Mesenchymal stem cell (in vitro differentiated cells and primary cell): ENCODE results near the gene ZNF718.

Source experiments
- DNase-seq: peaks from one replicate; pipeline ENCODE4 v3.0.0-alpha.2; 2013
- H2AFZ ChIP-seq: one replicate; pipeline ENCODE4 v1.6.1; 2013; ENCODE audit warnings: low read depth, mild to moderate bottlenecking, control low read depth, inconsistent platforms, low read length, moderate library complexity
- H2AK5ac ChIP-seq: 2 replicates; pipeline ENCODE4 v1.6.1; 2013; ENCODE audit warnings: low read length, moderate library complexity, mild to moderate bottlenecking, inconsistent platforms; ENCODE audit not compliant: severe bottlenecking
- H2BK120ac ChIP-seq: one replicate; pipeline ENCODE4 v1.6.1; 2013; ENCODE audit warnings: low read depth, mild to moderate bottlenecking, inconsistent platforms, low read length, moderate library complexity
- H2BK12ac ChIP-seq, 2 experiments: one replicate each; pipeline ENCODE4 v1.6.1; 2013; ENCODE audit warnings: inconsistent platforms in 2 of 2, low read length in 2 of 2, mild to moderate bottlenecking in 2 of 2, moderate library complexity in 2 of 2, control low read depth in 1 of 2
- H2BK15ac ChIP-seq: one replicate; pipeline ENCODE4 v1.6.1; 2013; ENCODE audit warnings: mild to moderate bottlenecking, low read depth, inconsistent platforms; ENCODE audit not compliant: poor library complexity, severe bottlenecking
- H2BK5ac ChIP-seq: 2 replicates; pipeline ENCODE4 v1.6.1; 2013; ENCODE audit warnings: low read depth, mild to moderate bottlenecking, low read length, control low read depth, inconsistent platforms; ENCODE audit not compliant: poor library complexity, severe bottlenecking
- H3K14ac ChIP-seq, 2 experiments: one replicate each; pipeline ENCODE4 v1.6.1; 2013; ENCODE audit warnings: inconsistent platforms in 2 of 2, low read length in 2 of 2, control low read depth in 1 of 2, mild to moderate bottlenecking in 1 of 2, moderate library complexity in 1 of 2
- H3K18ac ChIP-seq, 2 experiments: one replicate each; pipeline ENCODE4 v1.6.1; 2013; ENCODE audit warnings: inconsistent platforms in 2 of 2, low read length in 2 of 2, control low read depth in 1 of 2, low read depth in 1 of 2, mild to moderate bottlenecking in 1 of 2
- H3K23ac ChIP-seq, 2 experiments: one replicate each; pipeline ENCODE4 v1.6.1; 2013; ENCODE audit warnings: inconsistent platforms in 2 of 2, low read length in 2 of 2, mild to moderate bottlenecking in 2 of 2, moderate library complexity in 2 of 2, control low read depth in 1 of 2
- H3K27ac ChIP-seq: 2 replicates; pipeline ENCODE4 v1.5.1; 2013; ENCODE audit warnings: mild to moderate bottlenecking, moderate library complexity, low read length, control low read depth, inconsistent platforms; ENCODE audit not compliant: poor library complexity, severe bottlenecking
- H3K27me3 ChIP-seq, 2 experiments: 2 replicates each; pipeline versions ENCODE4 v1.6.1 to v1.7.0; 2013; ENCODE audit warnings: low read length in 2 of 2, mild to moderate bottlenecking in 2 of 2, moderate library complexity in 2 of 2, control low read depth in 1 of 2, inconsistent platforms in 1 of 2; ENCODE audit not compliant: control insufficient read depth in 1 of 2, insufficient read depth in 1 of 2
- H3K36me3 ChIP-seq, 2 experiments: 2 replicates each; pipeline versions ENCODE4 v1.6.1 to v1.7.0; 2013; ENCODE audit warnings: low read length in 2 of 2, control low read depth in 1 of 2, inconsistent platforms in 1 of 2, low read depth in 1 of 2, mild to moderate bottlenecking in 1 of 2; ENCODE audit not compliant: insufficient read depth in 2 of 2, control insufficient read depth in 1 of 2
- H3K4ac ChIP-seq, 2 experiments: one replicate each; pipeline ENCODE4 v1.6.1; 2013; ENCODE audit warnings: inconsistent platforms in 2 of 2, low read length in 2 of 2, mild to moderate bottlenecking in 2 of 2, moderate library complexity in 2 of 2, control low read depth in 1 of 2, low read depth in 1 of 2
- H3K4me1 ChIP-seq: 2 replicates; pipeline ENCODE4 v1.6.1; 2013; ENCODE audit warnings: low read depth, low read length, control low read depth; ENCODE audit not compliant: control insufficient read depth, insufficient read depth
- H3K4me2 ChIP-seq: 2 replicates; pipeline ENCODE4 v1.6.1; 2013; ENCODE audit warnings: low read length, mild to moderate bottlenecking, inconsistent platforms; ENCODE audit not compliant: poor library complexity, severe bottlenecking
- H3K4me3 ChIP-seq, 2 experiments: 2 replicates each; pipeline versions ENCODE4 v1.5.1 to v1.7.0; 2013; ENCODE audit warnings: low read length in 2 of 2, mild to moderate bottlenecking in 2 of 2, control low read depth in 1 of 2, low read depth in 1 of 2; ENCODE audit not compliant: insufficient read depth in 1 of 2
- H3K79me1 ChIP-seq: replicated peaks from 2 replicates; pipeline ENCODE4 v1.6.1; 2013; ENCODE audit warnings: mild to moderate bottlenecking, control low read depth, low read length, inconsistent platforms; ENCODE audit not compliant: poor library complexity, severe bottlenecking
- H3K9ac ChIP-seq: 2 replicates; pipeline ENCODE4 v1.7.0; 2013; ENCODE audit warnings: mild to moderate bottlenecking, low read length, moderate library complexity
- H3K9me3 ChIP-seq: 2 replicates; pipeline ENCODE4 v1.7.0; 2013; ENCODE audit warnings: mild to moderate bottlenecking, low read length; ENCODE audit not compliant: control insufficient read depth
- H4K8ac ChIP-seq: one replicate; pipeline ENCODE4 v1.6.1; 2013; ENCODE audit warnings: inconsistent platforms, mild to moderate bottlenecking, low read length, moderate library complexity
- H4K91ac ChIP-seq: one replicate; pipeline ENCODE4 v1.6.1; 2013; ENCODE audit warnings: mild to moderate bottlenecking, low read length, inconsistent platforms
- WGBS: methylation state at CpG from one replicate; pipeline ENCODE4 v1.1.7; 2013; ENCODE audit warnings: mixed read lengths; 5-methylcytosine and 5-hydroxymethylcytosine counted together

ZNF718 gene

DNA sequence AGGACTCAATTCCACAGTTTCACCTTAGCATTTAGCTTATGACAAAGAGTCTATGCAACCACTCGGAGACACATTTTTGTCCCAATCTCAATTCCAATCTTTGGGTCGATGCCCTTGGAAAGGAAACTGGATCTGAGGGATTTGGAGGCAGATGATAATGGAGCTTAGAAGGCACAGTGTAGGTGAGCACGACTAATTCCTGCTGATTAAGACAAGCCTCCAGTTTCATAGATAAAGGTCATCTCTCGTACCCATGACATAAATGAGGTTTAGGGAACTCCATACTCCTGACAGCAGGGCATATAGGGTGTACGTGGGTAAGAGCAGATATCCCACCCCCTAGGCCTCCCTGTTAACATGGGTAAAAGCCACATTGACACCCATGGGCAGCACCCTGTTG is 24.4 kb upstream of the ZNF718 start:
- Histone ChIP-seq H3K14ac (no peak overlapping the region), H3K27me3 (no peaks in the 10 kb centered on the region), H3K36me3 (no peaks in the 10 kb centered on the region), H2BK12ac (no peak overlapping the region), H3K4ac (no peak overlapping the region), H3K9me3 (peaks cover 84% of the 10 kb centered on the region), H3K79me1 (no peaks in the 10 kb centered on the region), H4K91ac (no peak overlapping the region), H2BK15ac (no peak overlapping the region), H2BK120ac (no peak overlapping the region), H3K18ac (no peak overlapping the region), H3K4me3 (no peak overlapping the region), H2AFZ (no peak overlapping the region), H3K4me2 (no peak overlapping the region), H4K8ac (no peak overlapping the region), H2AK5ac (no peak overlapping the region), H3K4me1 (no peaks in the 10 kb centered on the region), H2BK5ac (no peak overlapping the region), H3K9ac (no peak overlapping the region), H3K27ac (no peak overlapping the region), H3K23ac (no peak overlapping the region)
- 77% methylated on average over 3 of the region's 5 CpGs for WGBS
- DNase-seq = no peak

DNA sequence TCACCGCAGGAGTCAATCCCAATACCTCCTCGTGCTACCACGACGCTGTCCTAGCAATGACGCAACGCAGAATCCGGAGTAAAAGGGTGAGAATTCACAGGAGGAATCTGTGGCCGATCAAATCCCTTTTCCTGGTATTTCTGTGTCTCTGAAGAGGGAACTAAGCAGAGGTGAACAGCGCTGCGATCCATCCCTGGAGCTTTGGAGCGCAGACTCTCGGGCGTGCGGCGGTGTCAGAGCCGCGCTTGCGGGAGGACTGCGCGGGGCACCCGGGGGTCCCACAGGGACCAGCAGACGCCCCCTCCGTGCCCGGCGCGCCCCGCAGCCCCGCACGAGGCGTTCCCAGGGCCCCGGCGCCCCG is 17.2 kb upstream of the ZNF718 start:
- no peaks in the 10 kb centered on the region for H3K36me3 ChIP-seq
- no peak overlapping the region for H2AFZ ChIP-seq
- no peaks in the 10 kb centered on the region for H3K4me1 ChIP-seq
- no peak overlapping the region for H3K4me2 ChIP-seq
- H2BK15ac ChIP-seq = no peak overlapping the region
- no peak overlapping the region for H3K9ac ChIP-seq
- H3K9me3 ChIP-seq = peaks cover 88% of the 10 kb centered on the region
- H4K91ac ChIP-seq = no peak overlapping the region
- no peak overlapping the region for H3K18ac ChIP-seq
- H3K23ac ChIP-seq = no peak overlapping the region
- WGBS = 57% methylated on average over 17 of the region's 33 CpGs
- no peak overlapping the region for H4K8ac ChIP-seq
- H3K4me3 ChIP-seq = peak overlapping the region in 1 of 2 experiments; percentile 27
- H3K79me1 ChIP-seq = no peaks in the 10 kb centered on the region
- no peak overlapping the region for H2AK5ac ChIP-seq
- peaks cover 23 to 32% of the 10 kb centered on the region in 2 experiments for H3K27me3 ChIP-seq
- H2BK12ac ChIP-seq = no peak overlapping the region
- no peak overlapping the region for H3K4ac ChIP-seq
- H2BK120ac ChIP-seq = no peak overlapping the region
- DNase-seq = no peak
- no peak overlapping the region for H2BK5ac ChIP-seq
- no peak overlapping the region for H3K14ac ChIP-seq
- no peak overlapping the region for H3K27ac ChIP-seq

DNA sequence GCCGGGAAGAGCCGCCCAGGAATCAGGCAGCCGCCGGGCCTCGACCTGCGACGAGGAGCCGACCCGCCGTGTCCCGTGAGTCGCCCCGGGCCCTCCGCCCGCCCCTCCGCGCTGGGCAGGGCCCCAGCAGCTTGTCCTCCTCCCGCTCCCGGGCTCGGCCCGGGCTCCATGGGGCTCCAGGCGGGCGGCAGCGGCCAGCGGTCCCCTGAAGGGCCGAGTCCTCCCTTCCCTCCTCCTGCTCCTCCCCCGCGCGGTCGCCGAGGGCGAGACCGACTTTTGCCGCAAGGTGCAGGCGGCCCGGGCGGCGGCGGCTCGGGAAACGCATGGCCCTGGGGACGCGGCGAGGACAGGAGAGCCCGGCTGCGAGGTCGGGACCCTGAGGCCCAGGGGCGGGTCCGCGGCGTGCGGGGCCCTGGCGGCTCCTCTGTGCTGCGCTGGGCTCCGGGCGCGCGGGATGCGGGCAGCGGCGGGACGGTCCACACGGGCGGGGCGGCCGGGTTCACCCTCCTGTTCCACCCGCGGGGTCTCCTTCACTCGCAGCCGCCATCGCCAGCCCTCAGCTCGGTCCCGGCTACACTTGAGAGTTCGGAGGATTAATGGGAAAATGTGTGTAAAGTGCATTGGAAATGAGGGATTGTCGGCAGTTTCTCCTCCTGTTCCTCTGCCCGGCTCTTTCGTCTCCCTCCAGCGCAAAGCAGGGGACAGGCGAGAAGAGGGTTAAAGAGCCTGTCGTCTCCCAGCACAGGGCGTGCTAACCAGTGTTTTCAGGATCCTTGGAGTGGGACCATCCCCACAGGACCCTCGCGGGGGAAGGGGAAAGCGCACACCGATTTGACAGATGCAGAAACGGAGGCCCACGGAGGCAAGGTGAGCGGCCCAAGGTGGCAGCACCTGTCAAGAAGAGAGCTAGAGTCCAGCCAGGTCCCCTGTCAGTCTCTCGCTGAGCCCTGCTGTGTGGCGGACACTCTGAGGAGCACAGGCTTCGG is 16.6 kb upstream of the ZNF718 start:
- no peak overlapping the region for H3K9ac ChIP-seq
- H3K27me3 ChIP-seq = peaks cover 23 to 32% of the 10 kb centered on the region in 2 experiments
- H2BK120ac ChIP-seq = no peak overlapping the region
- H2AFZ ChIP-seq = no peak overlapping the region
- WGBS = 63% methylated on average over 76 of the region's 91 CpGs
- H3K18ac ChIP-seq = no peak overlapping the region
- no peak overlapping the region for H2BK5ac ChIP-seq
- no peak overlapping the region for H3K23ac ChIP-seq
- H3K27ac ChIP-seq = no peak overlapping the region
- no peak overlapping the region for H4K8ac ChIP-seq
- no peaks in the 10 kb centered on the region for H3K4me1 ChIP-seq
- no peak overlapping the region for H3K4ac ChIP-seq
- no peak overlapping the region for H3K4me3 ChIP-seq
- no peaks in the 10 kb centered on the region for H3K79me1 ChIP-seq
- H2BK15ac ChIP-seq = no peak overlapping the region
- H3K36me3 ChIP-seq = no peaks in the 10 kb centered on the region
- no peak for DNase-seq
- peaks cover 86% of the 10 kb centered on the region for H3K9me3 ChIP-seq
- H3K14ac ChIP-seq = no peak overlapping the region
- H2BK12ac ChIP-seq = no peak overlapping the region
- no peak overlapping the region for H4K91ac ChIP-seq
- no peak overlapping the region for H2AK5ac ChIP-seq
- H3K4me2 ChIP-seq = peak overlapping the region; percentile 48

DNA sequence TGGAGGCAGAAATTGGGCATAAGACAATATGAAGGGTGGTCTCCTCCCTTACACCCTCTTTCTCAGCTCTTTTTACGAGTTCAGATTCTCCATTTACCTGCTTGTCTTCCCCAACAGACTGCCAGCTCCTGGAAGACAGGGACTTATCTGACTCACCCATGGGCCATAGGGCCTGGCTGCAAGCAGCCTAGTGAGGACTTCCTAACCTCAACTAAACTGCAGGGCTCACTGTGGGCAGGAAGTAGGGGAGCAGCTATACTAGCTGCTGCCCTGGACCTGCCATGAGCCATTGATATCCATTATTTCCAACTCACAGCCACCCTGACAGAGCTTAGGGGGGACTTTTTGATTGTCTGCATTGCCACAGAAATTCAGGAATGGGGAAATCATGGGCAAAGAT is 11.5 kb upstream of the ZNF718 start:
- Histone ChIP-seq H3K4me1 (no peaks in the 10 kb centered on the region), H3K4me3 (no peak overlapping the region), H4K91ac (no peak overlapping the region), H3K27ac (no peak overlapping the region), H2AK5ac (no peak overlapping the region), H3K4me2 (no peak overlapping the region), H2BK5ac (no peak overlapping the region), H2BK120ac (no peak overlapping the region), H3K27me3 (peaks cover 12 to 17% of the 10 kb centered on the region in 2 experiments), H3K18ac (no peak overlapping the region), H3K79me1 (no peaks in the 10 kb centered on the region), H3K9ac (no peak overlapping the region), H2BK15ac (no peak overlapping the region), H3K36me3 (no peaks in the 10 kb centered on the region), H3K14ac (no peak overlapping the region), H2AFZ (no peak overlapping the region), H3K23ac (no peak overlapping the region), H2BK12ac (no peak overlapping the region), H4K8ac (no peak overlapping the region), H3K9me3 (peaks cover 87% of the 10 kb centered on the region), H3K4ac (no peak overlapping the region)
- WGBS = 60% methylated on average over 1 of the region's 1 CpG
- no peak for DNase-seq
